Measurements from ENCODE around the gene NAV3.

- TF ChIP-seq CTCF (conservative IDR thresholded peaks at IDR 0.05; ENCODE audit: low read depth, low read length) = no peak
- no peak for TF ChIP-seq EZH2 (IDR thresholded peaks at IDR 0.05; ENCODE audit: low read length, unreplicated experiment)
- TF ChIP-seq EZH2phosphoT487 (IDR thresholded peaks at IDR 0.05; ENCODE audit: borderline replicate concordance, low read length) = no peak
Observed at GRCh38 chr12:77800501-77800900, 30.2 kb upstream of the NAV3 start.

Measured in PC-3 (cell line).